Measurements from ENCODE around the gene SLCO2A1.

Gene SLCO2A1

DNA sequence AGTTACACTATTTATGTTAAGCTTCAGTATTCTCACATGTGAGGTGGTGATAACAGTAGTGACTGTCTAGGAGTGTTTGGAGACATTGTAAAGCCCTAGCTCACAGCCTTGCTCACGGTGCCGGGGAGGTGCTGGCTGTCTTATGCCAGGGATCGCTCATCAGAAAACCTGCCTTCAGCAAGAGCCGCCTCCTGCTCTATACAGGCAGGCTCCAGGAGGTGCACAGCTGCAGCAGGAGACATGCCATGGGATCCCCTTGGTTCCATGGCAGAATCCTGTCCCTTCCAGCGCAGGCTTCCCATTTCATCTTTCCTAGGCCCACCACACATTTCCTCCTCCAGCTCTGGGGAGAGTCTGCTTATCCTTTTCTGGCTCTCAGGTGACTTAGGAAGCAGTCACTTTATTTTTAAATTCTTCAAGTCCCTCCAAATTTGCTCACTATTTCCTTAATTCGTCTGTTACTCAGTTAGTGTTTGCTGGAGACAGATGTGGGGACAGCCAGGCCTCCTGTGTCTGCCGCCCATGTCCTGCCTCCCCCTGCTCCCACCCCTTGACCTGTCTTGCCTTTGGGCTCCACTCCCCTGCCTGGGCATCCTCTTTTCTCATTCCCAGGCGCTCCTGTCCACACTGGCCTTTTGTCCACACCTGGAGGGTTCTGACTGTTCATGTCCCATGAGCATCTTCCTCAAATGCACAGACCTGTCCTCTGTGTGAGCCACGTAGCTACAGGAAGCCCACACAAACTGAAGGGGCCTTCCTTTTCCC is 31.7 kb downstream of the SLCO2A1 start:
- no peak for DNase-seq

DNA sequence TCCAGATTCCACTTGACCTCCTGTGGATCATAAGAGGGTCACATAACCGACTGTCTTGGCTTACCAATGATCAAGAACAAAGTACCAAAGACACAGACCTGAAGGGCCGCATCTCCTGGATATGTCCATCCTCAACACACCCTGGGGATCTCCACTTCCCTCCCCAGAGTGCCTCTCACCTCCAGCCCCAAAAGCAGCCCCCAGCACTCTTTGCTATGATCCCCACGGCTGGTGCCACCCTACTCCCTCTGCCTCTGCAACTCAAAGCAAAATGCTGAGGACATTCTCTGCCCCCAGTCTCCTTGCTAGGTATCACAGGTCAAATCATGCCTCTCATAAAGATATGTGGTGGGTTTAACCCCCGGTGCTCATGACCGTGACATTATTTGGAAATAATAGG is 32.7 kb downstream of the SLCO2A1 start:
- no peak for DNase-seq

DNA sequence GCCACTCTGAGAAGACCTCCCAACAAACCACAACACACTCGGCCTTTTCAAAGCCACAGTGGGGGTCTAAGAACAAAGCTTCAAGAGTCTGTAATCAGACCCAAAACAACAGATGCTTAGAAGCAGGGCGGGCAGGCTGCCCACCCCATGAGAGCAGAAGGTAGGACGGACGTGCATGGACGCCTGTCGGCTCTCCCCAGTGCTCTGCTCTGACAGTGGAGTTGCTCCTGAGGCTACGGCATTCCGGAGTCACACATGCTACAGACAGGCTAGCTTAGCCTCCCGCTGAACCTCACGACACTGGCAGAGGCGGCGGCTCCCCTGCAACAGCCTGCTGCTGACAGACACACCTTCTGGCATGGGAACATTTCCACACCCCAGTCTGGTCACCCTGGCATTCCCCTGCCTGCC is 33.5 kb downstream of the SLCO2A1 start:
- peak; percentile 65 for DNase-seq

DNA sequence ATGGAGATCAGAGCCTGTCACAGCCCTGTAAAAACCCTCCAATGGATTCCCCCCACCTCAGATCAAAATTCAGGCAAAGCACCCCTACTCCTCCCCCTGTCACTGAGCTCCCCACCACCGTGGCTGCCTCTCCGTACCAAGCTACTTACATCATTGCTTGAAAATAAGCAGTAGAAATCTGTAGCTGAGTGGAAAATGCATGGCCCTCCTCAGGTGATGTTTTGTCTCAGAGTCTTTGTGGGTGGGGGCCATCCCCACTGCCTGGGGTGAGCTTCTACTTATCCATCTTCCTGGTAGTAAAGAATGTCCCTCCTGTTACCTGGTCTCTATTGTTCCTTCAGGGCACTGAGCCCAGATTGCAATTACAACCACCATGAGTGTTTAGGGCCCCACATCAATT is 34.5 kb downstream of the SLCO2A1 start:
- no peak for DNase-seq

DNA sequence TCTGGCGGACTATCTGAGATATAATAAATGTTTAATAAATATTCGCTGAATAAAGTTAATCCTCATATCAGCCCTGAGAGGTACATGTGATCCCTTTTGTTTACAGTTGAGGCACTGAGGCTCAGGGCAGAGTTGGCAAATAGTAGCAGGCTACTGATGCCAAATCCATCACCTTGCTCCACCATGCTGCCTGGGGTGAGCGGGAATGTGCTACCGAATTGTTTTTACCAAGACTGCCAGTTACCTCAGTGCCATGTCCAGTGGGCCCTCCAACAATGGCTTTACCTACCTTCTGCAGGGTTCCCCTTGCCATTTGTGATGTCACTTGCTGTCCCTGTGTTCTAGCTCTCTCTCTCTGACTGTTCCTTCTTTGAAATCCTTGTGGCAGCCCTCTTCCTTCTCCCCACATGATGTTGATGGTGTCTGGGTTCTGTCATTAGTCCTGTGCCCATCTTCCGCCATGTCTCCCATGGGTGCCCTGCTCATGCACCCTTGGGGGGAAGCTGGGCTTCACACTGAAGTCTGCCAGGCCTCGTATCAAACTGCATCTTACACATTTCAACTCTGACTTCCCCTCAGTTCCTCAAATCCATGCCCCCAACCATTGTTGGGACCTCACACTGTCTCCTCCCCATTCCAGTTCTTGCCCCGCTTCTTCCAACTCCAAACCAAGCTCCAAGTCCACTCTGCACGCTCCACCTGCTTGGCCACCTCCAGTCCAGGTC is 35.4 kb downstream of the SLCO2A1 start:
- DNase-seq = no peak

DNA sequence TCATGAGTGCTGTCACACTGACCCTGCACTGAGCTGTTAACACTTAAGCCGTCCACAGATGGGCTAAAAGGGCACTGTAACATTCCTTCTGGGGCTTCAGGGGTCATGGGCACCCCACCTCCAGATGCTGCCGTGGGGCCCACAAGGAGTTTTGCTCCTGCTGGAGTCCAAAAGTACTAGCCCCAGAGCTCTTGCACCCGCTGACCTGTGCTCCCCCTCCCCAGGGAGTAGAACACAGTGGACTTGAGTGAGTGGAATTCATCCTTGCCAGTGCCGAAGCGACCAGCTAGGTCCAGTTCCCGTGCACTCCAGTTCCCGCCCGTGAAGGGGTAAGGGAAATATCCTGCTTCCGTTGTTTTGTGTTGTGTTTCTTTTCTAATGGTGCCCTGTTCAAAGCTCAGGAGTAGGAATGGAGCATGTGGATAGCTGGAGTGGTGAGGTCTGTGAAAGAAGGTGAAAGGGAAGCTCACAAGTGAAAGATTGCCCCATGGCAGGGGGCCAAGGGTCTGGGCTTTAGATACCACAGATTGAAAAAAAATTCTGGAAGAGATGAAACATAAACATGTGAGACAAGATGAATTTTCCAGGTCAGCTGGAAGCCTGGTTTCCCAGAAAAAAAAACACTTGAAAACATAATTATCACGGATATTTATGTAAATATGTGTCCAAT is 36.6 kb downstream of the SLCO2A1 start:
- DNase-seq = no peak

DNA sequence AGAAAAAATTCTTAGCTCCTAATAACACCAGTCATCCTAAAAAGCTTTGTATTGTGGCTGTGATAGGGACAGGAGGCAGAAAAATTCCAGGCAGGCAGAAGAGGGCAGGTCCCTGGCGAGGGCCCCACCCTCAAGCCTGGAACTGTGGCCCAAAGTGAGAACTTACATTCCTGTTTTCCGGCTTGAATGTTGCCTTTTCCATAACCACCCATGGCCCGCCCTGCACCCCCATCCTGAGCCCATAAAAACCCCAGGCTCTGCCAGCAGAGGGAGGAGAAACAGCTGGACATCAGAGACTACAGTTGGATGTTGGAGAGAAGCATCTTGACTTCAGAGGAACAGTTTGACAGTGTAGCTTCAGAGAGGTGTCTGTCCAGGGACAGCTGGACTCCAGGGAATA is 37.3 kb downstream of the SLCO2A1 start:
- no peak for DNase-seq

DNA sequence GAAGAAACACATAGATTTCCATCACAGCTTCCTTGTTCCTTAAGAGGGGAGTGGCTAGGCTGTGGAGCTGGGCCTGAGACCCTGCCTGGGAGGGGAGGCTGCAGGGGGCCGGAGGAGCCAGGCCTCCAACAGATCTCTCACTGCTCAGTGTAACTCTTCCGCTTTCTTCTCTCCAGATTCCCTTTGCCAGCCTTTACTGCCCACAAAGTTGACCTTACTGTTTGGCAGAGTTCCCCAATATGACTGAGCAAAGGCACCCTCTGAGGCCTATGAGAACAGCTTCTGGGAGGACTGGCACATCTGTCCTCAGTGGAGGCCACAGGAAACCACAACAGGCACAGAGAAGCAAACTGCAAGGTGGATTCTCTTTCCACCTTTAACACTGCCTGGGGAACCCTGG is 38.1 kb downstream of the SLCO2A1 start:
- DNase-seq = no peak

DNA sequence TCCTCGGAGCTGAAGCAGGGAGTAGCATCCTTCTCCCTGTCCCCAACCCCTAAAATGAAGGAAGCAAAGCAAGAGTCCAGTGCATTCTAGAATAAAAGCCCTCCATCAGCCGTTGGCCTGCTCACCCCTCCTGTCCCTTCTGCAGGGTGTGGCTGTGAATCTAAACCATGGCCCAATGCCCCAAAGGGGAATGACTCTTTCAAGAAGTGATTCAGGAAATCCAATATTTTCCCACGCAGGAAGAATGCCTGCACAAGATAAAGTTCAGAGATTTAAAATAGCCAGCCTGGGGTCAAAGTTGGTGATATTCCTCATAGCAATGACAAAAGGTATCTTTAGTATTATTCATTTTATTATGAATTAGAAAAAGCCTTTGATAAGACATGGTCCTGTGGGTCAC is 38.5 kb downstream of the SLCO2A1 start:
- DNase-seq = no peak

DNA sequence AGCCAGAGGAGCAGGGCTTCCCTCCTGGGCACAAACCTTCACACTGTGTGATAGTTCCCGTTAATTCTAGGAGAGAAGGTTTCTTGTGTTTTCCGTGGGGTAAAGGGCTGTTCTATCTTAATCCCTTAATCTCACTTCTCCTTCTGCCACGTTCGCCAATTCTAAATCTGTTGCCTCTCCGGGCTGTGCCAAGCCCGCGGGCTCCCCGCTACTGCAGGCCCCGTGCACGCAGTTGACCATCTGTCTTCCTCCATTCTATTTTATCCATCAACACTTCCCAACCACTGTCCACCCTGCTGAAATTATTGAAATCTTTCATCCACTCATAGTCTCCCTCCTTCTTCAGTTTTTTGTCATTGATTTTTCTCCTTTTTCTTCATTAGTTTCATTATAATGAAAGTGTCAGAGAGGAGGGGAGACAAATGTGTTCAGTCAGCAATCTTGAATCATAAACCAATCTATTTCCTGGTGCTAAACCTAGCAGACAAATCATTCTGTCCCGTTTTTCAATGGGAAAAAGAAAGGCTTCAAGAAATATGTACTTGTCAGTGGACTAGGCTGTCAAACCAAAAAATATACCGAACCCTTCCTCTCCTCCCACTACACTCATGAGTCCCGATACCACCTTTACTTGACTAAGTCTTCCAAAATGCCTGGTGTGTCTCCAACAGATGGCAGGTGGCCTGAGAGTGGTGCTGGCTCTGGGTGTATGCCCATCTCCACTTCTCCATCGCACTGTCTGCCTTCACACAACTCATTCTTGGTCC is 39.6 kb downstream of the SLCO2A1 start:
- DNase-seq = no peak

DNA sequence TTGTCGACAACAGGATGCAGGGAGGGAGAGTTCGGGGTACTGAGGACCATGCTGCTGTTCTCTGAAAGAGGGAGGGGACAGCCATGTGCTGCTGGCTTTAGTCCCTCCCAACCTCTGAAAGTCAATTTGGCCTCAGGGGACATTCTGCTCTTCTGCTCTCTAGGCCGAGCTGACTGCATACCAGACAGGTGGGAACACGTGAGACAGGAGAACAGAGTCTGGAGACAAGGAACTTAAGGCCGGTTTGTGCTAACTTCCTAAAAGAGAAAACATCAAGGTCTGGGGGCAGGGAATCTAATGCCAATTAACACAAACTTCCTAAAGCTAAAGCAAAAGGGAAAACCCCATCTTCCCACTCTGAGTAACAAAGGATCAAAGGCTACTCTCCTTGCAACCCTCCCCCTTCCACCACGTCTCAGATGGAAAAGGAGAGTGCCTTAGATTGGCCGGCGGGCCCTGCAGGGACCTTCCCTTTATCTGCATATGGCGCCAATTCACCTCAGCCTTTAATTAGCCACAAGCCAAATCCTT is 41.0 kb downstream of the SLCO2A1 start:
- DNase-seq = no peak

DNA sequence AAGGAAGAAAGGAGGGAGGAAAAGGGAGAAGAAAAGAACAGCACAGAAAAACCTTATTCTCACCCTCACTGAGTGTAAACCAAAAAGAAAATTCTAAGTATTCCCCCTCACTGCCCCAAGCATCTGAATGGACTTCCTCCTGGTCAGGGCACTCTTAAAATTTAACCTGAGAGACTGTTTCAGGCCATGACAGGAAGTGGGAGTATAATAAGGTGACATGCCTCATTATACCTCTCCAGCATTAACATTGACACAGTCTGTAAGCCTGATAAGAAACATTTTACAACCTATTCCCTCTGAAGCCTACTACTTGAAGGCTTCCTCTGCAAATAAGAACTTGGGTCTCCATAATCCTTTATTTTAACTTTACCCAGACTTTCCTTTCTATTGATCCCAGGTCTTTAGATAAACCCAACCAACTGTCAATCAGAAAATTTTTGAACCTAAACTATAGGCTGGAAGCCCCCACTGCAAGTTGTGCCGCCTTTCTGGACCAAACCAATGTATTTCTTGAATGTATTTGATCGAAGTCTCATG is 41.7 kb downstream of the SLCO2A1 start:
- DNase-seq = no peak

DNA sequence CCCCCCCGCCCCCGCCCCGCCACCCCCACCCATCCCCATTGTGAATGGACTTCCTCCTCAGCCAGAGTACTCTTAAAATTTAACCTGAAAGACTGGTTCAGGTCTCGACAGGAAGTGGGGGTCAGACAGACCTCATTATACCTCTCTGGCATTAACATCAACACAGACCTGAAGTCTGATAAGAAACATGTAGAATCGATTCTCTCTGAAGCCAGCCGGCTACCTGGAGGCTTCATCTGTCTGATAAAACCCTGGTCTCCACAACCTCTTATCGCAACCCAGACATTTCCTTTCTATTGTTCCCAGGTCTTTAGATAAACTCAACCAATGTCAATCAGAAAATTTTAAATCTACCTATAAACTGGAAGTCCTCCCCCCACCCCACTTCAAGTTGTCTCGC is 42.6 kb downstream of the SLCO2A1 start:
- DNase-seq = no peak

DNA sequence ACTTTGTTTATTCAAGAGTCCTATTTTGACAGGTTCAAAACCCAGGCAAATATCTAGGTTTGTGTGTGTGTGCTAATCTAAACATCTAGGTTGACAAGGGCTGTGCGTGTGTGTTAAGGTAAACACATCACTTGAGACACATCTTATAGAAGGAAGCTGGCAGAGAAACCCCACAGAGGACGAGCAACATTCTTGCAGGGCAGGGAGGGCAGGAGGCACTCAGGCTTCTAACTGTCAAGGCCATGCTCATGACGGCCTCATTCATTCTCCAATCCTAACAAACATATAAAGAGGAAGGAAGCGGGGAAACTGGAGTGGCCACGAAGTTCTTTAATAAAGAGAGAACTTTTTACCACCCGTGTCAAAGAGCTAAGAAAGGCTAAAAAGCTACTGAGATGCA is 43.4 kb downstream of the SLCO2A1 start:
- DNase-seq = no peak

DNA sequence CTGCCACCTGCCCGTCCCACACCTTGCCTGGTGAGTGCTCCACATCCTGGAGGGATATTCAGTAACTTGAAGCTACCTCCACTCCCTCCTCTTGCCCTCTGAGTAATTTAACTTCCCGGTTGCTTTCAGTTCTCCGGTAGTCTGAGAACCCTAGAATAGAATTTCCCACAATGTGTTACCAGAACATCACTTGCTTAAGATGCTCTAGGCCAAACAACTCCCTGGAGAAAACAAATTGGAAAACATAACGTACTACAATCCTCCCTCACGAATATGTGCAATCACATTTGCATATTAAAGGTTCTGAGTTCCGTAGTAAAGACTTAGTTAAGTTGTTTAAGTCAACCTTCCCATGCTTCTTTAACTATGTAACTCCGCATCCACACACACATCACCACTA is 44.8 kb downstream of the SLCO2A1 start:
- no peak for DNase-seq

DNA sequence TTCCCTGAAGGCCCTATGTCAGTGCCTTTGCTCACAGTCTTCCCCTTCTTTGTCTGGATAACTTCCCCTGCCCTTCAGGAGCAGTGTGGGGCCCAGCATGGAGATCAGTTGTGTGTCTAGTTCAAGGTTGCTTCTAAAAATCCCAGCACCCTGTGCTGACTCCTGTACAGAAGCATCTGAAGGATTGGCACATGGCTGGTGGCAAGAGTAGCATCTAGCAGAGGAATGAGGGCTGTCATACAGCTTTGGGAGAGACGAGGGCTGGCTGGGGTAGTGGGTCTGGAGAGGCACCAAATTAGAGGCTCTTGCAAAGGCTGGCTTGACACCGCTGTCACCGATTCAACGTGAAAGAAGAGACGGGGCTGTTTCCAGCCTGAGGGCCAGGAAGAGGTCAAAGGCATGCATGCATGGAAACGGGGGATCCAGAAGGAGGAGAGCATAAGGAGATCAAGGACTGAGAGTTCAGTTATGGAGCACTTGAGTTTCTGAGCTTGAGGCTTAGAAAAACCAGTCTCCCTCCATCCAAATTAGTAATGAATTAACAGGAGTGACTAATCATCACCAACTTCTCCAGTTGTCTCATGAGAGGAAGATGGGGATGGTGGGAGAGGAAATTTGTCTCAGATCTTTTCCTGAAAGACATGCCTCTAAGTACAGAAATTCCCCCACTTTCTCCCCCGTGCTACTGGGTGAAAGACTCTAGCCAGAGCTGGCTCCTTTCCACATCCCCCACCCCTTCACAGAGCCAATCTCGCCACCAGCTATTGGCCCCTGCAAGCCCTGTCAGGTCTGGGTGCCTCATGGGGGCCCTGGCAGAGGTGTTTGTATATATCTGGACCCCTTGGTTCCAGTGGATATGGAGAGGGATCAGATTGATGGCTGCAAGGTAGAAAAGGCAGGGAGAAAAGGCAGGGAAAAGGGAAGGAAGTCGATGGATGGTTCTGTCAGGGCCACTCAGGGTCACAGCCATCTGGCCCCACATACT is 45.9 kb downstream of the SLCO2A1 start:
- no peak for DNase-seq

DNA sequence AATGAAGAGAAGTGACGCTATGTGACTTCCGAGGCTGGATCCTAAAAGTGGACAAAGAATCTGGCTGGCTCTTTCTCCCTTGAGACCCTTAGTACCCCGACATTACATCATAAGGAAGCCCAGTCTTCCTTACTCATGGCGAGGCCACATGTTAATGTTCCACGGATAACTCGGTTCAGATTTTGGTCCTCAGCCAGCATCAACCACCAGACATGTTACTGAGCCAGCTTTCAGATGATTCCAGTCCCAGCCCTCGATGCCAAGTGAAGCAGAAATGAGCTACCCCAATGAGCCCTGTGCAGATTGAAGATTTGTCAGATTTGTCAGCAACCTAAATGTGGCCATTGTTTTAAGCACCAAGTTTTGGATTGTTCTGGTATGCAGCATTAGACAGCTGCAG is 46.6 kb downstream of the SLCO2A1 start:
- no peak for DNase-seq

DNA sequence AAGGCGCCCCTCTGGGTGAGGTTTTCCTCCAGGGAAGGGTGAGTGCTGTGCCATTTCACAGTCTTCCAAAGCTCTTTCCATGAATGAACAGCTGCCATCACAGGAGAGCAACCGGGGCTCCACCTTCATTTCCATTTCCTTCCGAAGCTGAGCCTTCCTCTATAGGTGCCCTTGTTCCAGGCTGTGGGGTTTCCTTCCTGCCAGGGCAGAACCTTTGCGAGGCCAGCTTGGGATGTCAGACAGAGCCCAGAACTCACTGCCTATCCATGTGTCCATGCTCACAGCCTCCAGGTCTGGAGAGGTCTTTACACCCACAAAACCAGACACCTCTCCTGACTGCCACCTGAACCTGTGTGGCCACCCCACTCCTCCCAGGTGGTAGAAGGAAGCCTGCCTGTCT is 49.2 kb downstream of the SLCO2A1 start:
- DNase-seq = no peak

DNA sequence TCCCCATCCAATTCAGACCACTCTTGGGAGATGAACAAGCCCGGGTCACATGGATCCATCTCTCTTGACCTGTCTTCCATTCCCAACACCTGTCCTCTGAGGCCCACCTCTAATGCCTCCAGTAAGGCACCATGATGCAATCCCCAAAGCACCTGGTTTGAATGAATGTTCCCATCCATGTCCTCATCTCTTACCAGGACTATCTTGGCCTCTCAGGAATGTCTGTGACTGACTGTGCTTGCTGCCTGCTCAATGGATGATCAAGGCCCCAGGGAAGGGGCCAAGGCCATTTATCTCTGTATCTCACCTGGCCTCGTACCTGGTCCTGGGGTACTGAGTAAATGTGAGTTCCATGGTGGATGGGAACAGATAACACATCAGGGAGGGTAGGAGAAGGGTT is 49.7 kb downstream of the SLCO2A1 start:
- no peak for DNase-seq

DNA sequence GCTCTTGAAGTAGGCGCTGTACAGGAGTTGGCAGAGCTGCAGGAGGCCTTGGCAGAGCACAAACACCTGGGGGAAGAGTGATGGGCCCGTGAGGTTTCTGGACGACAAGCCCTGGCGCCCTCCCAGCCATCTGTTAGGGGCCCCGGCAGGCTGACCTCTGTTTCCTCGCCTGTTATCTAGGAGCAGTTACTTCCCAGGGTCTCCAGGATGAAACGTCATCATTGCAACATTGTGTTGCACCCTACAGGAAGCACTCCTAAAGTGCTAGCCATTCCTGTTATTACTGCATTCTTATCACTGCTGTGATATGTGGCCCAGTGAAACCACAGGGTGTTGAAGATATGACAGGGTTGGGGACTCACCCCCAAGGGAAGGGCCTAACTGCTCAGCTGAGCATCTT is 50.2 kb downstream of the SLCO2A1 start:
- DNase-seq = no peak

DNA sequence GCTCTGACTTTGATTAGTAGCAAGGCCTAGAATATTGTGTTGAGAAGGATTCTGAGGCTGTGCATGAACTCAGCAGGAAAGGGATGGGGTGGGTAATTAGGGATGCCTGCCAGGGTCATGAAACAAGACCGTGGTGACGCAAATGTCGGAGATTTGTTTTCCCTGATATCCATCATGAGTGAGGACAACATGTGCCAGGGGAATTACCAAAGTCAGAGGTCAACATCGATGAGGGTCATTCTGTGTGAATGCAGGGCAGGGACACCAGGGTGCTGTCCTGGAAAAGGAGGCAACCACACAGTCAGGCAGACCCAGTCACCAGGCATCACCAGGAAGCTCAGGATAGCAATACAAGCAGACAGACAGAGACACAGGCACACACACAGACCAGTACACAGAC is 52.2 kb downstream of the SLCO2A1 start:
- no peak for DNase-seq

Measured in NCI-H2171 treated with DMSO at 0.1 percent for 48 hours (cell line).